K562 (cell line): ENCODE results near the gene FAM50A. TPM values are rescaled to one million over a fixed set of nuclear protein-coding genes. Genes with fewer than 3 reads are reported as not detected.

Experiments used
- ARHGAP35 ChIP-seq: fragments of 450-650 bp; IDR thresholded peaks from 2 replicates; pipeline ENCODE4 v1.6.1; 2018; ENCODE audit not compliant: partially characterized antibody
- BMI1 ChIP-seq: fragments of 150-350 bp; IDR thresholded peaks from 2 replicates; pipeline ENCODE4 v1.6.1; 2014; ENCODE audit warnings: low read length
- BRD4 ChIP-seq: fragments of 200-600 bp; sonication (generic); IDR thresholded peaks from 2 replicates; pipeline ENCODE4 v1.6.1; 2017; ENCODE audit warnings: inconsistent platforms
- CHD2 ChIP-seq: IDR thresholded peaks from 2 replicates; pipeline ENCODE4 v1.6.1; 2011; ENCODE audit warnings: low read depth, low read length
- DMBX1 ChIP-seq: fragments of 250-450 bp; sonication (Bioruptor Pico); IDR thresholded peaks from 2 replicates; pipeline ENCODE4 v1.8.0; 2022; ENCODE audit warnings: inconsistent platforms, mild to moderate bottlenecking, moderate library complexity, borderline replicate concordance
- DNMT1 ChIP-seq: fragments of 450-650 bp; IDR thresholded peaks from 2 replicates; pipeline ENCODE4 v1.6.1; 2016; ENCODE audit warnings: antibody characterized with exemption, mild to moderate bottlenecking
- DPF2 ChIP-seq: fragments of 450-650 bp; IDR thresholded peaks from 2 replicates; pipeline ENCODE4 v1.6.1; 2016
- EHMT2 ChIP-seq: fragments of 450-650 bp; IDR thresholded peaks from 2 replicates; pipeline ENCODE4 v1.6.1; 2018; ENCODE audit warnings: antibody characterized with exemption
- FOXA1 ChIP-seq: fragments of 450-650 bp; IDR thresholded peaks from 2 replicates; pipeline ENCODE4 v1.6.1; 2016; ENCODE audit warnings: mild to moderate bottlenecking, borderline replicate concordance
- GTF2B ChIP-seq: IDR thresholded peaks from 2 replicates; pipeline ENCODE4 v1.6.1; 2011; ENCODE audit not compliant: insufficient read length; ENCODE audit errors: extremely low read depth
- MLLT1 ChIP-seq, 2 experiments: fragments of 450-650 bp; IDR thresholded peaks; 2 replicates each; pipeline ENCODE4 v1.6.1; 2016
- MYNN ChIP-seq, 2 experiments: sonication (generic); formaldehyde crosslinking in 1 of 2; IDR thresholded peaks; 2 replicates each; pipeline versions ENCODE4 v1.5.0 to v1.6.1; 2016 to 2020; ENCODE audit warnings: antibody characterized with exemption in 1 of 2, missing genetic modification reagents in 1 of 2
- NCOA2 ChIP-seq, 2 experiments: fragments of 450-650 bp; IDR thresholded peaks; 2 replicates each; pipeline ENCODE4 v1.6.1; 2018; ENCODE audit warnings: mild to moderate bottlenecking in 2 of 2, moderate library complexity in 1 of 2; ENCODE audit not compliant: partially characterized antibody in 2 of 2
- NR1H2 ChIP-seq: sonication (generic); formaldehyde crosslinking; IDR thresholded peaks from 2 replicates; pipeline ENCODE4 v1.4.0; 2020; ENCODE audit warnings: mild to moderate bottlenecking, missing genetic modification reagents
- RUNX1 ChIP-seq: sonication (generic); IDR thresholded peaks from 2 replicates; pipeline ENCODE4 v1.6.1; 2016; ENCODE audit warnings: antibody characterized with exemption, low read depth
- SMAD3 ChIP-seq: fragments of 450-650 bp; formaldehyde crosslinking; conservative IDR thresholded peaks from 2 replicates; pipeline ENCODE4 v1.4.0; 2020; ENCODE audit warnings: mild to moderate bottlenecking
- SNRNP70 ChIP-seq: fragments of 200-400 bp; formaldehyde crosslinking; optimal IDR thresholded peaks from 2 replicates; pipeline ENCODE3; 2017; ENCODE audit warnings: low read depth, low read length
- SRSF3 ChIP-seq: fragments of 200-400 bp; formaldehyde crosslinking; IDR thresholded peaks from 2 replicates; pipeline ENCODE4 v1.6.1; 2016; ENCODE audit warnings: mild to moderate bottlenecking, low read length, moderate library complexity; ENCODE audit not compliant: insufficient read depth
- TARDBP ChIP-seq: fragments of 450-650 bp; IDR thresholded peaks from 2 replicates; pipeline ENCODE4 v1.6.1; 2016
- ZBTB11 ChIP-seq, 3 experiments: fragments of 200-800 bp in 1 of 3; fragments of 250-450 bp in 1 of 3; fragments of 450-650 bp in 1 of 3; sonication (Bioruptor Pico) in 1 of 3; sonication (Bioruptor generic) in 1 of 3; formaldehyde crosslinking in 1 of 3; IDR thresholded peaks; 2 replicates each; pipeline versions ENCODE4 v1.6.1 to v1.8.0; 2016 to 2022; ENCODE audit warnings: mild to moderate bottlenecking in 2 of 3, missing genetic modification characterization in 2 of 3, missing compliant biosample characterization in 1 of 3, moderate library complexity in 1 of 3
- ZC3H8 ChIP-seq: fragments of 450-650 bp; IDR thresholded peaks from 2 replicates; pipeline ENCODE4 v1.6.1; 2017
- ZNF274 ChIP-seq: IDR thresholded peaks from 2 replicates; pipeline ENCODE4 v1.6.1; 2011; ENCODE audit warnings: low read depth, mild to moderate bottlenecking, low read length, moderate library complexity, borderline replicate concordance
- ZNF280A ChIP-seq: fragments of 450-650 bp; IDR thresholded peaks from 2 replicates; pipeline ENCODE4 v1.6.1; 2018; ENCODE audit warnings: mild to moderate bottlenecking, low read depth; ENCODE audit not compliant: partially characterized antibody
- polyA plus RNA-seq, 8 experiments: library from polyadenylated mRNA; depleted of rRNA in 4 of 8; stranded (reverse) in 5 of 8; unstranded in 3 of 8; fragments of >200 nt; fragmentation: Nextera tagmentation in 2 of 8; fragmentation: Illumina TruSeq in 1 of 8; extraction: Ambion mirVana in 2 of 8; extraction: Trizol in 1 of 8; gene quantifications; 2 replicates each; pipeline versions ENCODE4 v1.2.1 to v1.2.3, GENCODE V29; 2011 to 2014; ENCODE audit warnings: inconsistent platforms in 1 of 8, missing spikeins in 1 of 8
- total RNA-seq, 7 experiments: library from RNA; depleted of rRNA in 6 of 7; stranded (reverse); fragments of >200 nt in 6 of 7; fragmentation: Illumina TruSeq in 2 of 7; extraction: Trizol in 2 of 7; gene quantifications; 2 replicates each; pipeline versions ENCODE4 v1.2.1 to v1.2.3, GENCODE V29; 2011 to 2021; ENCODE audit warnings: low replicate concordance in 1 of 7

The FAM50A gene
- total and polyA plus RNA-seq, 9 of the 15 experiments (the other 6 are each of a cell fraction or from before 2014, with no cell fraction given) = 4.4 to 114 (median 67.3) TPM

GRCh38 chrX:154401045-154401799 lies 42.7 kb upstream of the FAM50A start (continued):
- TF ChIP-seq ZBTB11 (CRISPR knock-in tag; IDR thresholded peaks at IDR 0.05) (no peak), ZNF280A (no peak), SMAD3 (peak; percentile 91), FOXA1 (no peak), NR1H2 (peak; percentile 35; the same call in 1 of the 2 replicates), DPF2 (no peak), DMBX1 (CRISPR knock-in tag) (no peak), DNMT1 (no peak), ZNF274 (no peak), BMI1 (no peak), EHMT2 (no peak), MLLT1 (IDR thresholded peaks at IDR 0.05) (0 out of 4 replicates have a peak, but pooled peaks of 1 of the 2 experiments have one; percentile 40), RUNX1 (peak; percentile 65; the same call in 1 of the 2 replicates), NCOA2 (IDR thresholded peaks at IDR 0.05; ENCODE audit: partially characterized antibody in 2 of 2) (no peak), CHD2 (peak; percentile 58), BRD4 (no peak), TARDBP (no peak), SNRNP70 (peak; percentile 59), SRSF3 (no peak), MYNN (IDR thresholded peaks at IDR 0.05) (peak; percentile 90), MYNN (CRISPR knock-in tag; IDR thresholded peaks at IDR 0.05) (no peak), ARHGAP35 (no peak), GTF2B (no peak), ZC3H8 (no peak)
